ENCODE results near the gene CBFA2T3.

DNA sequence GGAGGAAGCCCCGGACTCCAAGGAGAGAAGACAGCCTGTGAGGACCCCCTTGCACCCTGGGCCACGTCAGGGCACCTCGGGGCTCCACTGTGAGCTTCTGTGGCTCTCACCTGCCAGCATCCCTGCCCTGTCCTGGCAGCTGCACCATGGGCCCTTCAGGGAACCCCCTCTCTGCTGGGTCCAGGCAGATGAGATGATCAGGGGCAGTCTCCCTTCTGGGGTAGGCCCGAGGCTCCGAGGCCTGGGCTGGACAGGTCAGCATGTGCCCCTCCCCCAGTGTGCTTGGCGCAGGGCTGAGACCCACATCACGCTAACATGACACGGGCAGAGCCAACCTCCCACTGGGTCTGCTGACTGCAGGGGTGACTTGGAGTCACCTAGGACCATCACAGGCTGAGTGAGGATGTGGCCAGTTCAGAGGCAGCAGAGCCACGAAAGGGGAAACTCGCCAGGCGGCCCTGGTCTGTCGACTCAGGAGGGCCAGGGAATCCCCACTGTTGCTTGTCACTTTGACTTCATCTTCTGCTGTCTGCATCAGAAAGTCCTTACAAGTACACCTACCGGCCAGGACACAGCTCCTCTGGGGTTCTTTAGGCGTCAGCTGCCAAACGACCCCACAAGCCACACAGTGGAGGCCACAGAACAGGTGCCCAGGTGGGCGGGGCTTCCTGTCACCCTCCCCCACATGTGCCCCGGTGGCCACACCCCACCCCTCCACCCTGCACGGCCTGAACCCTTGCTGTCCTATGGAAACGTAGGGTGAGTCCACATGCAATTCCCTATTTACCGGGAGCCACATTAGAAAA, 122.5 kb downstream of the CBFA2T3 start:
- TF ChIP-seq, protein P1, sequence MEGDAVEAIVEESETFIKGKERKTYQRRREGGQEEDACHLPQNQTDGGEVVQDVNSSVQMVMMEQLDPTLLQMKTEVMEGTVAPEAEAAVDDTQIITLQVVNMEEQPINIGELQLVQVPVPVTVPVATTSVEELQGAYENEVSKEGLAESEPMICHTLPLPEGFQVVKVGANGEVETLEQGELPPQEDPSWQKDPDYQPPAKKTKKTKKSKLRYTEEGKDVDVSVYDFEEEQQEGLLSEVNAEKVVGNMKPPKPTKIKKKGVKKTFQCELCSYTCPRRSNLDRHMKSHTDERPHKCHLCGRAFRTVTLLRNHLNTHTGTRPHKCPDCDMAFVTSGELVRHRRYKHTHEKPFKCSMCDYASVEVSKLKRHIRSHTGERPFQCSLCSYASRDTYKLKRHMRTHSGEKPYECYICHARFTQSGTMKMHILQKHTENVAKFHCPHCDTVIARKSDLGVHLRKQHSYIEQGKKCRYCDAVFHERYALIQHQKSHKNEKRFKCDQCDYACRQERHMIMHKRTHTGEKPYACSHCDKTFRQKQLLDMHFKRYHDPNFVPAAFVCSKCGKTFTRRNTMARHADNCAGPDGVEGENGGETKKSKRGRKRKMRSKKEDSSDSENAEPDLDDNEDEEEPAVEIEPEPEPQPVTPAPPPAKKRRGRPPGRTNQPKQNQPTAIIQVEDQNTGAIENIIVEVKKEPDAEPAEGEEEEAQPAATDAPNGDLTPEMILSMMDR (IDR thresholded peaks at IDR 0.05; ENCODE audit: insufficient read depth, low read length), result no peak
- no peak for TF ChIP-seq GABPA (IDR thresholded peaks at IDR 0.05; ENCODE audit: low read depth)
- TF ChIP-seq POLR2AphosphoS5 (IDR thresholded peaks at IDR 0.05; ENCODE audit: low read depth), result no peak
- no peak for TF ChIP-seq SPI1 (IDR thresholded peaks at IDR 0.05; ENCODE audit: borderline replicate concordance, low read depth)

Data from HL-60 (cell line).